ENCODE measurements around the gene CDK8.

Gene CDK8

DNA sequence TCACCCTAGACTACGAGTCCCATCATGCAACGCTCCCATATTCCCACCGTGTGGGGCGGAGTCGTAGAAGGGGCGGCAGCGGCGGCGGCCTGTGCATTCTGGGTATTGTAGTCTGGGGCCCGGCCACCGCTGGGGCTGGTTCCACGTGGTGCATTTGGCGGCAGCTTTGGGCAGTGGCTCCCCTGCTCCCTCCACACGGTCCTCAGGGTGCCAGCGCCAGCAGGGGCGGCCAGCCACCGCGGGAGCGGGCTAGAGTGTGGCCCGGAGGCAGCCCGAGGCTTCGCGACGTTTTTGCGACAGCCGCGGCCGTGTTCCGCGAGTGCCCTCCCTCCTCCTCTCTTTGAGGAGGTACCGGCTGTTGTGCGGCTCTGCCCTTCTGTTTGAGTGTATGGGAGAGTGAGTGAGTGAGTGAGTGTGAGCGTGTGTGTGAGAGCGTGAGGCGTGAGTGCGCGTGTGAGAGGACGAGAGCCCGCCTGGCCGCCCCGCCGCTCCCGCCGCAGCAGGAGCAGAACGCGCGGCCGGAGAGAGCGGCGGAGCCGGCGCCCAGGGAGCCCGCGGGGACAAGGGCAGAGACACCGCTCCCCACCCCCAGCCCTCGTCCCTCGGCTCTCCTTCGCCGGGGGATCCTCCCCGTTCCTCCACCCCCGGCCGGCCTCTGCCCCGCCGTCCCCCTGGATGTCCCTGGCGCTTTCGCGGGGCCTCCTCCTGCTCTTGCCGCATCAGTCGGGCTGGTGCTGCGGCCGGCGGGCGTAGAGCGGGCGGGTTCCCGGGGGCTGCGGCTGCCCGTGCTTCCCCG lies at the start of gene CDK8:
Gene CDK8, plus strand, starts transcription at position 343 of the 796 bp plus-strand sequence. CDS start 513 bp downstream, outside the sequence.
- Histone ChIP-seq H3K9ac (ENCODE audit: low read length) (peak within 1 kb of the TSS; percentile 83), H3K4me2 (ENCODE audit: low read length) (peak within 1 kb of the TSS; percentile 70), H3K9me3 (ENCODE audit: insufficient read depth, low read length) (no peaks in the 10 kb centered on the region), H3K79me2 (ENCODE audit: low read length) (peaks cover 51% of the 10 kb centered on the region), H2AFZ (ENCODE audit: low read depth, low read length) (peak within 1 kb of the TSS; percentile 90), H3K4me1 (ENCODE audit: low read length) (peaks cover 28% of the 10 kb centered on the region), H3K27me3 (ENCODE audit: low read depth, low read length) (no peaks in the 10 kb centered on the region), H3K36me3 (replicated peaks; ENCODE audit: low read depth, low read length) (no peaks in the 10 kb centered on the region), H3K27ac (ENCODE audit: low read length) (peak within 1 kb of the TSS; percentile 81), H4K20me1 (ENCODE audit: insufficient read depth, low read length) (peaks cover 31% of the 10 kb centered on the region), H3K4me3 (ENCODE audit: low read length) (peak within 1 kb of the TSS; percentile 93)
- TF ChIP-seq EZH2phosphoT487 (IDR thresholded peaks at IDR 0.05; ENCODE audit: low read depth) (no peak), CTCF (IDR thresholded peaks at IDR 0.05; ENCODE audit: low read depth, low read length) (no peak)

DNA sequence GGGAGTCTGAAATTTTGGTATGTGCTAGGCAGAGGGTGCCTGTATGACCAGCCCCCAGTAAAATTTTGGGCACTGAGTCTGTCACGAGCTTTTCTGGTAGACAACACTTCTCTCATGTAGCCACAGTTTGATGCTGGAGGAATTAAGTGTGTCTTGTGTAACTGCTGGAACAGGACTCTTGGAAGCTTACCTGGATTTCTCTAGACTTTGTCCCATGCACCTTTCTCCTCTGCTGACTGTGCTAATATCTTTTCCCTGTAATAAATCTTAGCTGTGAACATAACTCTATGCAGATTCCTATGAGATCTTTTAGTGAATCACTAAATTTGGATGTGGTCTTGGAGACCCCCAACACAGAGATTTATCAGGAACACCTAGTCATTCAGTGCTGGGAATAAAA lies 45.6 kb upstream of the CDK8 start:
- TF ChIP-seq EZH2phosphoT487 (IDR thresholded peaks at IDR 0.05; ENCODE audit: low read depth) = no peak
- no peak for TF ChIP-seq CTCF (IDR thresholded peaks at IDR 0.05; ENCODE audit: low read depth, low read length)
- H3K9me3 ChIP-seq (ENCODE audit: insufficient read depth, low read length) = no peaks in the 10 kb centered on the region
- no peak overlapping the region for H3K4me3 ChIP-seq (ENCODE audit: low read length)
- 0 out of 2 replicates have a peak, but pooled peaks cover 4% of the 10 kb centered on the region for H4K20me1 ChIP-seq (ENCODE audit: insufficient read depth, low read length)
- H3K4me2 ChIP-seq (ENCODE audit: low read length) = no peak overlapping the region
- H3K79me2 ChIP-seq (ENCODE audit: low read length) = no peaks in the 10 kb centered on the region
- no peak overlapping the region for H3K9ac ChIP-seq (ENCODE audit: low read length)
- H3K27me3 ChIP-seq (ENCODE audit: low read depth, low read length) = no peaks in the 10 kb centered on the region
- no peaks in the 10 kb centered on the region for H3K4me1 ChIP-seq (ENCODE audit: low read length)
- peaks cover 44% of the 10 kb centered on the region for H3K36me3 ChIP-seq (replicated peaks; ENCODE audit: low read depth, low read length)
- no peak overlapping the region for H3K27ac ChIP-seq (ENCODE audit: low read length)
- H2AFZ ChIP-seq (ENCODE audit: low read depth, low read length) = no peak overlapping the region

- H2AFZ ChIP-seq (ENCODE audit: low read depth, low read length) = no peak overlapping the region
- H3K4me2 ChIP-seq (ENCODE audit: low read length) = no peak overlapping the region
- TF ChIP-seq EZH2phosphoT487 (IDR thresholded peaks at IDR 0.05; ENCODE audit: low read depth) = no peak
- TF ChIP-seq CTCF (IDR thresholded peaks at IDR 0.05; ENCODE audit: low read depth, low read length) = no peak
- no peak overlapping the region for H3K9ac ChIP-seq (ENCODE audit: low read length)
- 0 out of 2 replicates have a peak, but pooled peaks cover 4% of the 10 kb centered on the region for H4K20me1 ChIP-seq (ENCODE audit: insufficient read depth, low read length)
- H3K9me3 ChIP-seq (ENCODE audit: insufficient read depth, low read length) = no peaks in the 10 kb centered on the region
- peaks cover 71% of the 10 kb centered on the region for H3K36me3 ChIP-seq (replicated peaks; ENCODE audit: low read depth, low read length)
- H3K27ac ChIP-seq (ENCODE audit: low read length) = no peak overlapping the region
- no peaks in the 10 kb centered on the region for H3K79me2 ChIP-seq (ENCODE audit: low read length)
- no peaks in the 10 kb centered on the region for H3K4me1 ChIP-seq (ENCODE audit: low read length)
- no peak overlapping the region for H3K4me3 ChIP-seq (ENCODE audit: low read length)
- H3K27me3 ChIP-seq (ENCODE audit: low read depth, low read length) = no peaks in the 10 kb centered on the region
These were observed 40.6 kb upstream of the CDK8 start for GRCh38 chr13:26213345-26213744.

DNA sequence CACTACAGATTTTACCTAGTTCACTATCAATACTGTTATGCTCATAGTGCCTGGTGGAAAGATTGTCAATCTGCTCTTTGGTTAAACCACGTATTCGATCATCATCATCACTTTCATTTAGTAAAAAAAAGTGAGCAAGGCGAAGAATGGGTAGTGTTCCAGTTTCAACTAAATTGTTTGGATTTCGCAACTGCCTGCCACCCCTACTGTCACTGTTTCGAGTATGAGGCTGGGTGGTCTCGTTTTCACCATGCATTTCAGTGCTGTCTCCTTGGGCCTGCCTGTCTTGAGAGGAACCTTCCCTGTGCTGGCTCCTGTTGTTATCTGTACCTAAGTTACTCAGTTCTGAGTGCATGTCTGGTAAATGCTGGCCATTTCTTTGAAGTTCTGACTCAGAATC lies 39.9 kb upstream of the CDK8 start:
- TF ChIP-seq CTCF (IDR thresholded peaks at IDR 0.05; ENCODE audit: low read depth, low read length) = no peak
- TF ChIP-seq EZH2phosphoT487 (IDR thresholded peaks at IDR 0.05; ENCODE audit: low read depth) = no peak
- peaks cover 69% of the 10 kb centered on the region for H3K36me3 ChIP-seq (replicated peaks; ENCODE audit: low read depth, low read length)
- H3K4me3 ChIP-seq (ENCODE audit: low read length) = no peak overlapping the region
- H3K27ac ChIP-seq (ENCODE audit: low read length) = no peak overlapping the region
- no peaks in the 10 kb centered on the region for H3K4me1 ChIP-seq (ENCODE audit: low read length)
- H3K9me3 ChIP-seq (ENCODE audit: insufficient read depth, low read length) = no peaks in the 10 kb centered on the region
- no peaks in the 10 kb centered on the region for H3K79me2 ChIP-seq (ENCODE audit: low read length)
- H3K27me3 ChIP-seq (ENCODE audit: low read depth, low read length) = no peaks in the 10 kb centered on the region
- no peak overlapping the region for H3K4me2 ChIP-seq (ENCODE audit: low read length)
- H2AFZ ChIP-seq (ENCODE audit: low read depth, low read length) = no peak overlapping the region
- no peak overlapping the region for H3K9ac ChIP-seq (ENCODE audit: low read length)
- H4K20me1 ChIP-seq (ENCODE audit: insufficient read depth, low read length) = no peaks in the 10 kb centered on the region
